Endothelial cell (in vitro differentiated cells): ENCODE data around the gene AMELY. TPM values are rescaled to one million over a fixed set of nuclear protein-coding genes. Genes with fewer than 3 reads are reported as not detected.

Source experiments
- DNase-seq: peaks from one replicate; pipeline ENCODE4 v3.0.0; 2021; ENCODE audit warnings: low spot score
- H3K27ac Mint-ChIP-seq: one replicate; pipeline ENCODE4 v1.8.0; 2021; ENCODE audit warnings: mixed read lengths, inconsistent platforms; ENCODE audit not compliant: unreplicated experiment
- H3K27me3 Mint-ChIP-seq: one replicate; pipeline ENCODE4 v1.8.0; 2021; ENCODE audit warnings: mild to moderate bottlenecking, moderate library complexity, mixed read lengths, inconsistent platforms; ENCODE audit not compliant: unreplicated experiment
- H3K36me3 Mint-ChIP-seq: one replicate; pipeline ENCODE4 v1.8.0; 2021; ENCODE audit warnings: mild to moderate bottlenecking, low read depth, mixed read lengths, inconsistent platforms; ENCODE audit not compliant: unreplicated experiment
- H3K4me1 Mint-ChIP-seq: one replicate; pipeline ENCODE4 v1.8.0; 2021; ENCODE audit warnings: mild to moderate bottlenecking, mixed read lengths, inconsistent platforms; ENCODE audit not compliant: unreplicated experiment
- H3K4me3 Mint-ChIP-seq: one replicate; pipeline ENCODE4 v1.8.0; 2021; ENCODE audit warnings: mild to moderate bottlenecking, mixed read lengths, inconsistent platforms; ENCODE audit not compliant: unreplicated experiment
- H3K9me3 Mint-ChIP-seq: one replicate; pipeline ENCODE4 v1.8.0; 2021; ENCODE audit warnings: mixed read lengths, inconsistent platforms; ENCODE audit not compliant: unreplicated experiment
- CTCF ChIP-seq: fragments of 200-600 bp; sonication (generic); IDR thresholded peaks from one replicate; pipeline ENCODE4 v1.5.0; 2021; ENCODE audit warnings: antibody characterized with exemption; ENCODE audit not compliant: unreplicated experiment
- total RNA-seq: library from RNA; stranded (reverse); fragmentation: NEBNext Ultra II Directional; extraction: Animal tissue kit (Norgen Biotek cat#: 25700); gene quantifications from one replicate; pipeline ENCODE4 v1.2.1, GENCODE V29; 2021; ENCODE audit not compliant: unreplicated experiment

The AMELY gene
- total RNA-seq, 1 donor from 2014 or later, result not detected

DNA sequence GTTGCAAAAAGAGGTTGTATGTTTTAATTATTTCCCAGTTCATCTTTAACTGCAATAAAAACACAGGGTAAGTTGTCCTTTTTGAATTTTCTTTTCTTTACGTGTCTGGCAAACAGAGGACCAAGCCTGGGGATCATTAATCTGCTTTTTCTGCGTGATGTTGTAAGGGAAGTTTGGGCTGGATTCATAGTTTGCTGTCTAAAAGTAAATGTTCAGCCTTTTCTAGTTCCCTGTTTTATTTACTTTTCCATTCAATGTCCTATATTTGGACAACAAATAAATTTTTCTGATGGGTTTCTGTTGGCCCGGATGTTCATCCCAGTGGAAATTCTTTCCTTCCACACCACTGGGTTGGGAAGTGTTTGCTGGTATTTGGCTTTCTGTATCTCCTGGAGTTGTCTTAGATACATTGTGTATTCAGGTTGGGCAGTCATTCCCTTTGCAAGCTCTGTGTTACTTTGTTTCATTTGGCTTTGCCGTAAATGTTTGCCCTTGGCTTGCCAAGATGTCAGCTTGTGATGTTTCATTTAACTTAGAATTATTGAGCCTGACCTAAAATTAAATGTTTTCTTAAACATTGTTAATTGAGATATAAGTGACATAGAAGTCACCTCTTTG, 20.3 kb upstream of the AMELY start:
- no peak for DNase-seq
- H3K27ac Mint-ChIP-seq, result no peak overlapping the region
- H3K27me3 Mint-ChIP-seq, result no peaks in the 10 kb centered on the region
- no peak for TF ChIP-seq CTCF
- H3K4me3 Mint-ChIP-seq, result no peak overlapping the region
- H3K4me1 Mint-ChIP-seq, result no peaks in the 10 kb centered on the region
- no peaks in the 10 kb centered on the region for H3K9me3 Mint-ChIP-seq
- no peaks in the 10 kb centered on the region for H3K36me3 Mint-ChIP-seq

DNA sequence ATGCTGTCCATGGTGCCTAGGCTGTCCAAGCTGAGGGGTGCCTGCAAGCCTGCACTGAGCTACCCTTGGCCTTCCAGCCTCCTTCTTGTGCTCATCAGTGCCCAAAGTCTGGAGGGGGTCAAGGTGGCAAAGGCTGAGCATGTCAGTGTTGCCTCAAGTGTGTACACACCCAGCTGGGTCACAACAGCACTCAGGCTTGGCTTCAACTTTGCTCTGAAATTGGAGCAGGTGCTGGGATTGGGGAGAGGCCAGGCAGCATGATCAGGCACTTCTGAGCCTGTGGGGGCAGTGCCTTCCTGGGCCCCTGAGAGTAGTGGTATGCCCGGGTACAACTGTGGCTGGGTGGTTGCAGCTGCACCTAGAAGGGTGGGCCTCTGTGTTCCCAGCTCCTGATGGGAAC, 17.7 kb upstream of the AMELY start:
- no peaks in the 10 kb centered on the region for H3K4me1 Mint-ChIP-seq
- no peaks in the 10 kb centered on the region for H3K27me3 Mint-ChIP-seq
- no peak overlapping the region for H3K27ac Mint-ChIP-seq
- no peak for TF ChIP-seq CTCF
- no peaks in the 10 kb centered on the region for H3K36me3 Mint-ChIP-seq
- H3K9me3 Mint-ChIP-seq, result no peaks in the 10 kb centered on the region
- DNase-seq, result no peak
- H3K4me3 Mint-ChIP-seq, result no peak overlapping the region

DNA sequence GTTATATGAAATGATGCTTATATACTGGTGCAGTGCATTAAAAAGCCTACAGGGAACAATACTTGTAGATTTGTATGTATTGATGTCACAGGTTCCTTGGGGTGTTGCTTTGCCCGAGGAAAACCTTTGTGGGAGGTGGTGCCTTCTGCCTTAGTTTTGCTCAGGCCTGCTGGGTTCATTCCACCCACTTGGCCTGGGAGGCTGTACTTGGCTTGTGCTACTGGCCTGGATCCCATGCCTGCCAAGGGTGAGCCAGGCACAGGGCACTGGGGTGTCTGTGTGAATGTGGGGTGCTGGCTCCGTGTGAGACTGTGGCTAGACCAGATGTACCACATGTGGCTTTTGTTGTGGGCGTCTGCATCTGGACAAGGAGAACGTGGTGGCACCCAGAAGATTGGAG, 16.7 kb upstream of the AMELY start:
- no peak overlapping the region for H3K4me3 Mint-ChIP-seq
- no peaks in the 10 kb centered on the region for H3K27me3 Mint-ChIP-seq
- no peaks in the 10 kb centered on the region for H3K4me1 Mint-ChIP-seq
- TF ChIP-seq CTCF, result no peak
- H3K27ac Mint-ChIP-seq, result no peak overlapping the region
- no peaks in the 10 kb centered on the region for H3K9me3 Mint-ChIP-seq
- H3K36me3 Mint-ChIP-seq, result no peaks in the 10 kb centered on the region
- no peak for DNase-seq

- H3K4me1 Mint-ChIP-seq, result no peaks in the 10 kb centered on the region
- H3K27ac Mint-ChIP-seq, result no peak overlapping the region
- H3K27me3 Mint-ChIP-seq, result no peaks in the 10 kb centered on the region
- H3K9me3 Mint-ChIP-seq, result no peaks in the 10 kb centered on the region
- TF ChIP-seq CTCF, result no peak
- no peak for DNase-seq
- no peak overlapping the region for H3K4me3 Mint-ChIP-seq
- H3K36me3 Mint-ChIP-seq, result peaks cover 11% of the 10 kb centered on the region
Observed at GRCh38 chrY:6921061-6921460, 9.5 kb upstream of the AMELY start.

DNA sequence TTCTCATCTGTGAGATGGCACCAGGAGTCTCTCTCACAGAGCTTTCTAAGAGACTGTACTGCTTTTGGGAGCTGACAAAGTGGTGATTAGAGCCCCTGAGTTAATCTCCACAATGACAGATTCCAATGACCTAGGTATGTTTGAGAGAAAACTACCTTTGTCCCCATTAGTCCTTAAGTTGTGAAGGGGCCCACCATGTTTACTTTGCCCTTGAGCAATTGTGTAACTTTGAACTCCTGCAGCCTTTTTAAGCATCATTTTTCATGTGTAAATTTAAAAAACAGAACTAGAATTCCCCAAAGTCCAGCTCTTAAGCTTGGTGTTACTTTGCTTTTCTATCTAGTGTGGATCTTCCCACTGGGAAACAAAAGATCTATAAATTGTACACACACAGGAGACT, 1.8 kb upstream of the AMELY start:
- H3K36me3 Mint-ChIP-seq, result peaks cover 3% of the 10 kb centered on the region
- no peak for TF ChIP-seq CTCF
- no peak for DNase-seq
- H3K4me1 Mint-ChIP-seq, result peaks cover 3% of the 10 kb centered on the region
- no peak overlapping the region for H3K4me3 Mint-ChIP-seq
- H3K9me3 Mint-ChIP-seq, result no peaks in the 10 kb centered on the region
- H3K27me3 Mint-ChIP-seq, result peaks cover 2% of the 10 kb centered on the region
- H3K27ac Mint-ChIP-seq, result no peak overlapping the region
